PC-9 (cell line): ENCODE measurements around the gene C2orf76. TPM values are rescaled to one million over a fixed set of nuclear protein-coding genes. Genes with fewer than 3 reads are reported as not detected.
"Not testable (repeated sequence)": the region's sequence is repeated elsewhere in the genome, so short reads cannot be mapped to it uniquely, and the experiment has no call there.

Source experiments
- BruUV-seq: library from RNA; stranded (reverse); fragments of 400-500 nt; replicated peaks from 2 replicates; lab custom pipeline; 2021; lab: Mats Ljungman, UMichigan
- CTCF ChIA-PET: fragments of 300-600 bp; sonication (Branson Sonifier 250); formaldehyde crosslinking; loops from one replicate; lab custom pipeline; 2022; ENCODE audit warnings: antibody characterized with exemption; lab: Charles Lee
- POLR2A ChIA-PET: fragments of 300-600 bp; sonication (Branson Sonifier 250); formaldehyde crosslinking; loops from one replicate; lab custom pipeline; 2022; ENCODE audit warnings: antibody characterized with exemption; ENCODE audit not compliant: unreplicated experiment; lab: Charles Lee
- DNase-seq, 2 experiments: peaks; one replicate each; pipeline versions ENCODE4 v3.0.0 to v3.0.0-alpha.2; 2015 to 2022; ENCODE audit warnings: mixed read lengths in 1 of 2
- H2AFZ ChIP-seq: fragments of 200-600 bp; sonication (generic); 2 replicates; pipeline ENCODE4 v1.8.1; 2017; ENCODE audit warnings: antibody characterized with exemption
- H3F3A ChIP-seq: fragments of 200-600 bp; sonication (generic); 2 replicates; pipeline ENCODE4 v1.8.1; 2017; ENCODE audit warnings: antibody characterized with exemption, mild to moderate bottlenecking, low read depth; ENCODE audit not compliant: insufficient read depth
- H3K27ac ChIP-seq: fragments of 200-600 bp; sonication (generic); 2 replicates; pipeline ENCODE4 v1.6.1; 2016; ENCODE audit warnings: mixed run types
- H3K27me3 ChIP-seq: fragments of 200-600 bp; sonication (generic); 2 replicates; pipeline ENCODE4 v1.6.1; 2016; ENCODE audit warnings: low read depth, mixed run types; ENCODE audit not compliant: insufficient read depth
- H3K36me3 ChIP-seq: fragments of 200-600 bp; sonication (generic); 2 replicates; pipeline ENCODE4 v1.6.1; 2016; ENCODE audit warnings: low read depth, mixed run types
- H3K4me1 ChIP-seq: fragments of 200-600 bp; sonication (generic); replicated peaks from 2 replicates; pipeline ENCODE4 v1.6.1; 2016; ENCODE audit warnings: mixed run types; ENCODE audit not compliant: insufficient read depth
- H3K4me2 ChIP-seq: fragments of 200-600 bp; sonication (generic); 2 replicates; pipeline ENCODE4 v1.6.1; 2017; ENCODE audit warnings: mixed run types
- H3K4me3 ChIP-seq: fragments of 200-600 bp; sonication (generic); 2 replicates; pipeline ENCODE4 v1.6.1; 2016; ENCODE audit warnings: mixed run types
- H3K79me2 ChIP-seq: fragments of 200-600 bp; sonication (generic); 2 replicates; pipeline ENCODE4 v1.6.1; 2017; ENCODE audit warnings: low read depth, mixed run types
- H3K9me2 ChIP-seq: fragments of 200-600 bp; sonication (generic); 2 replicates; pipeline ENCODE4 v1.8.1; 2017; ENCODE audit warnings: mild to moderate bottlenecking; ENCODE audit not compliant: insufficient read depth
- H3K9me3 ChIP-seq: fragments of 200-600 bp; sonication (generic); 2 replicates; pipeline ENCODE4 v1.8.1; 2016; ENCODE audit warnings: low read depth; ENCODE audit not compliant: insufficient read depth
- H4K20me1 ChIP-seq: fragments of 200-600 bp; sonication (generic); 2 replicates; pipeline ENCODE4 v1.8.1; 2017; ENCODE audit not compliant: insufficient read depth
- CTCF ChIP-seq: fragments of 200-600 bp; sonication (generic); conservative IDR thresholded peaks from 2 replicates; pipeline ENCODE4 v1.6.1; 2017; ENCODE audit warnings: mixed run types, antibody characterized with exemption, mild to moderate bottlenecking, moderate library complexity
- EZH2 ChIP-seq: fragments of 200-600 bp; sonication (generic); IDR thresholded peaks from 2 replicates; pipeline ENCODE4 v1.8.0; 2017; ENCODE audit warnings: antibody characterized with exemption, low read depth
- intact Hi-C: fragments of 100-400 bp; cut with micrococcal nuclease; formaldehyde crosslinking; loops from one replicate; pipeline ENCODE4 v1.10.0; 2022; ENCODE audit not compliant: unreplicated experiment
- total RNA-seq: library from RNA; stranded (reverse); gene quantifications from 2 replicates; pipeline ENCODE4 v1.2.3, GENCODE V29; 2021

C2orf76 gene
- total RNA-seq, 1 experiment from 2014 or later: 11.5 TPM

DNA sequence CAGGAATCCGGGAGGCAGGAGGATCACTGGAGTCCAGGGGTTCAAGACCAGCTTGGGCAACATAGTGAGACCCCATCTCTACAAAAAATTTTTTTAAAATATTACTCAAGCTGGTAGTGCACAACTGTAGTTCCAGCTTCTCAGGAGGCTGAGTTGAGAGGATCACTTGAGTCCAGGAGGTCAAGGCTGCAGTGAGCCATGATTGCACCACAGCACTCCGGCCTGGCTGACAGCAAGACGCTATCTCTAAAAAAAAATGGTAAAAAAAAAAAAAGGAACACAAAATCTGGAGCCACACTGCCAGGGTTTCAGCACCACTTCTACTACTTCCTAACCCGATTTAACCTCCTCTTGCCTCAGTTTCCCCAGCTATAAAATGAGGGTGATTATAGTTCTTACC lies 86.0 kb downstream of the C2orf76 start:
- Histone ChIP-seq H3F3A (peaks cover 23% of the 10 kb centered on the region), H4K20me1 (no peaks in the 10 kb centered on the region), H3K9me3 (no peaks in the 10 kb centered on the region), H3K9me2 (no peaks in the 10 kb centered on the region), H2AFZ (no peak overlapping the region), H3K36me3 (no peaks in the 10 kb centered on the region), H3K79me2 (no peaks in the 10 kb centered on the region), H3K27ac (no peak overlapping the region), H3K4me1 (peaks cover 18% of the 10 kb centered on the region), H3K4me2 (no peak overlapping the region), H3K27me3 (no peaks in the 10 kb centered on the region), H3K4me3 (no peak overlapping the region)
- CTCF ChIA-PET: no interaction called here
- POLR2A ChIA-PET: no interaction called here
- DNase-seq: no peak
- no peak for TF ChIP-seq EZH2
- no peak for TF ChIP-seq CTCF
- BruUV-seq: no TSS peak
- intact Hi-C loops: loop anchor here (5.0 kb wide), 1 partner anchor 73 kb away; no protein-coding TSS in a partner anchor

DNA sequence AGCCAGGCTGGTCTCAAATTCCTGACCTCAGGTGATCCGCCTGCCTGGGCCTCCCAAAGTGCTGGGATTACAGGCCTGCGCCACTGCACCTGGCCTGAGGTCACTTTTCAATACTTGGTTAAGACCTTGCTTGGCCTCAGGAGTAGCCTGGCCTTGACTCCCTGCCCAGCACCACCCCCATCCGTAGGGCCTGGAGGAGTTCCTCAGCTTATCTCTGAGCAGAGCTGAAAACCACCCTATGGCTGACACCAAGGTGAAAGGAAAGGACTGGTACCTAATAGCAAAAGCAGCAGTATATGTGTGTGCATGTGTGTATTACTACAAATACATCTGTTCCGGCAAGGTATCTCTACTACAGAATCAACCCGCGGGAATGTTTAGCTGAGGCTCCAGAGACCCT lies 87.0 kb downstream of the C2orf76 start:
- no peak overlapping the region for H3K4me3 ChIP-seq

GRCh38 chr2:119278946-119279345 lies 87.7 kb downstream of the C2orf76 start:
- Histone ChIP-seq H3K4me3 (no peak overlapping the region), H3K4me2 (no peak overlapping the region), H3K9me3 (no peaks in the 10 kb centered on the region), H3K27me3 (no peaks in the 10 kb centered on the region), H3K79me2 (no peaks in the 10 kb centered on the region), H3K9me2 (no peaks in the 10 kb centered on the region), H2AFZ (no peak overlapping the region), H3K4me1 (peaks cover 9% of the 10 kb centered on the region), H4K20me1 (no peaks in the 10 kb centered on the region), H3K27ac (no peak overlapping the region), H3F3A (peaks cover 12% of the 10 kb centered on the region), H3K36me3 (no peaks in the 10 kb centered on the region)
- ChIA-PET CTCF (no interaction called here), POLR2A (no interaction called here)
- intact Hi-C loops: no loop called here
- no peak for DNase-seq
- no TSS peak for BruUV-seq
- TF ChIP-seq CTCF: no peak
- no peak for TF ChIP-seq EZH2

More for the DNA sequence above, 87.0 kb downstream of the C2orf76 start:
- no peaks in the 10 kb centered on the region for H3K36me3 ChIP-seq
- intact Hi-C loops: loop anchor here (5.0 kb wide), 1 partner anchor 72 kb away; no protein-coding TSS in a partner anchor
- H3K79me2 ChIP-seq: no peaks in the 10 kb centered on the region
- ChIA-PET CTCF (no interaction called here), POLR2A (no interaction called here)
- H3F3A ChIP-seq: peaks cover 19% of the 10 kb centered on the region
- H3K9me2 ChIP-seq: no peaks in the 10 kb centered on the region
- H3K4me1 ChIP-seq: peaks cover 16% of the 10 kb centered on the region
- no peaks in the 10 kb centered on the region for H3K9me3 ChIP-seq
- no peak overlapping the region for H3K4me2 ChIP-seq
- no peak overlapping the region for H3K27ac ChIP-seq
- no peak for DNase-seq
- no TSS peak for BruUV-seq
- no peaks in the 10 kb centered on the region for H3K27me3 ChIP-seq
- TF ChIP-seq EZH2: no peak
- no peak for TF ChIP-seq CTCF
- no peak overlapping the region for H2AFZ ChIP-seq
- H4K20me1 ChIP-seq: no peaks in the 10 kb centered on the region

GRCh38 chr2:119278385-119278784 lies 88.2 kb downstream of the C2orf76 start:
- CTCF ChIA-PET: not testable (repeated sequence)

More at GRCh38 chr2:119278385-119278784, 88.2 kb downstream of the C2orf76 start:
- H4K20me1 ChIP-seq, H3K9me3 ChIP-seq, DNase-seq, H3K9me2 ChIP-seq, H3K27ac ChIP-seq, H3K4me1 ChIP-seq, H3K27me3 ChIP-seq, POLR2A ChIA-PET, H3K4me3 ChIP-seq, H3K79me2 ChIP-seq, BruUV-seq, H3K4me2 ChIP-seq, H3K36me3 ChIP-seq, H3F3A ChIP-seq, intact Hi-C loops, H2AFZ ChIP-seq: not testable (repeated sequence)
